PC-3 (cell line): Measurements from ENCODE around the gene GSTO1. TPM values are rescaled to one million over a fixed set of nuclear protein-coding genes. Genes with fewer than 3 reads are reported as not detected.

Experiments
- ATAC-seq: fragments of 200-7000 bp; cut with Tn5 transposase; 2 replicates; pipeline ENCODE4 v1.9.1; 2020; ENCODE audit warnings: mild to moderate bottlenecking, moderate library complexity
- BruUV-seq: library from RNA; stranded (reverse); fragments of 400-500 nt; replicated peaks from 2 replicates; lab custom pipeline; 2021; lab: Mats Ljungman, UMichigan
- CTCF ChIA-PET: fragments of 300-600 bp; sonication (Branson Sonifier 250); formaldehyde crosslinking; loops from one replicate; lab custom pipeline; 2022; ENCODE audit warnings: antibody characterized with exemption; lab: Charles Lee
- POLR2A ChIA-PET: fragments of 300-600 bp; sonication (Branson Sonifier 250); formaldehyde crosslinking; loops from one replicate; lab custom pipeline; 2022; ENCODE audit warnings: antibody characterized with exemption; ENCODE audit not compliant: unreplicated experiment; lab: Charles Lee
- DNase-seq: peaks from one replicate; pipeline ENCODE4 v3.0.0-alpha.2; 2015
- H2AFZ ChIP-seq: fragments of 300-600 bp; sonication (generic); 2 replicates; pipeline ENCODE4 v1.6.0; 2016; ENCODE audit warnings: antibody characterized with exemption, low read length
- H3F3A ChIP-seq: fragments of 300-600 bp; sonication (generic); one replicate; pipeline ENCODE4 v1.6.0; 2017; ENCODE audit warnings: antibody characterized with exemption, low read length, control low read depth, mild to moderate bottlenecking; ENCODE audit not compliant: unreplicated experiment
- H3K27ac ChIP-seq: fragments of 300-600 bp; sonication (generic); 2 replicates; pipeline ENCODE4 v1.5.1; 2016; ENCODE audit warnings: mild to moderate bottlenecking, low read length
- H3K27me3 ChIP-seq: fragments of 300-600 bp; sonication (generic); 2 replicates; pipeline ENCODE4 v1.6.1; 2016; ENCODE audit warnings: low read length, mixed read lengths
- H3K36me3 ChIP-seq: fragments of 300-600 bp; sonication (generic); 2 replicates; pipeline ENCODE4 v1.6.1; 2016; ENCODE audit warnings: low read depth, mixed run types, low read length, mixed read lengths
- H3K4me1 ChIP-seq: fragments of 300-600 bp; sonication (generic); 2 replicates; pipeline ENCODE4 v1.5.1; 2016; ENCODE audit warnings: low read length; ENCODE audit not compliant: insufficient read depth
- H3K4me2 ChIP-seq: fragments of 300-600 bp; sonication (generic); 2 replicates; pipeline ENCODE4 v1.6.0; 2016; ENCODE audit warnings: low read length
- H3K4me3 ChIP-seq: fragments of 300-600 bp; sonication (generic); 2 replicates; pipeline ENCODE4 v1.5.1; 2016; ENCODE audit warnings: mild to moderate bottlenecking, low read length, mixed read lengths
- H3K79me2 ChIP-seq: fragments of 300-600 bp; sonication (generic); 2 replicates; pipeline ENCODE4 v1.6.1; 2017; ENCODE audit warnings: low read length, mixed read lengths
- H3K9ac ChIP-seq: fragments of 300-600 bp; sonication (generic); 2 replicates; pipeline ENCODE4 v1.6.0; 2016; ENCODE audit warnings: mild to moderate bottlenecking, low read length
- H3K9me2 ChIP-seq: fragments of 300-600 bp; sonication (generic); replicated peaks from 2 replicates; pipeline ENCODE4 v1.6.1; 2016; ENCODE audit warnings: mixed run types, low read length, mixed read lengths
- H3K9me3 ChIP-seq: fragments of 300-600 bp; sonication (generic); 2 replicates; pipeline ENCODE4 v1.6.1; 2016; ENCODE audit warnings: low read length, mixed read lengths
- H4K20me1 ChIP-seq: fragments of 300-600 bp; sonication (generic); 2 replicates; pipeline ENCODE4 v1.6.1; 2016; ENCODE audit warnings: low read length, mixed read lengths
- CTCF ChIP-seq: fragments of 300-600 bp; sonication (generic); conservative IDR thresholded peaks from 2 replicates; pipeline ENCODE4 v1.5.1; 2017; ENCODE audit warnings: antibody characterized with exemption, low read depth, mild to moderate bottlenecking, low read length
- EZH2 ChIP-seq: fragments of 300-600 bp; sonication (generic); IDR thresholded peaks from one replicate; pipeline ENCODE4 v1.6.1; 2017; ENCODE audit warnings: antibody characterized with exemption, mild to moderate bottlenecking, low read length; ENCODE audit not compliant: unreplicated experiment
- EZH2phosphoT487 ChIP-seq: fragments of 300-600 bp; sonication (generic); IDR thresholded peaks from 2 replicates; pipeline ENCODE4 v1.6.1; 2018; ENCODE audit warnings: mild to moderate bottlenecking, antibody characterized with exemption, low read length, borderline replicate concordance
- intact Hi-C: fragments of 100-400 bp; cut with micrococcal nuclease; formaldehyde crosslinking; loops from 2 replicates; pipeline ENCODE4 v1.9.0; 2023
- total RNA-seq: library from RNA; depleted of rRNA; stranded (reverse); fragments of >200 nt; gene quantifications from 2 replicates; pipeline ENCODE4 v1.2.3, GENCODE V29; 2014

GSTO1 gene
- total RNA-seq, 1 experiment from 2014 or later: 46.0 TPM

GRCh38 chr10:104234934-104235333 lies 19.8 kb upstream of the GSTO1 start:
- CTCF ChIA-PET: no interaction called here
- ATAC-seq (no peak), DNase-seq (no peak)
- H3K27ac ChIP-seq: no peak overlapping the region
- no peaks in the 10 kb centered on the region for H3F3A ChIP-seq
- no peak for TF ChIP-seq CTCF
- no peak for TF ChIP-seq EZH2phosphoT487
- TF ChIP-seq EZH2: no peak
- H3K9me2 ChIP-seq: no peaks in the 10 kb centered on the region
- no peaks in the 10 kb centered on the region for H3K9me3 ChIP-seq
- no peaks in the 10 kb centered on the region for H3K4me1 ChIP-seq
- intact Hi-C loops: no loop called here
- H3K36me3 ChIP-seq: no peaks in the 10 kb centered on the region
- H3K4me2 ChIP-seq: no peak overlapping the region
- no peaks in the 10 kb centered on the region for H3K27me3 ChIP-seq
- BruUV-seq: no TSS peak
- no peak overlapping the region for H3K4me3 ChIP-seq
- no peaks in the 10 kb centered on the region for H4K20me1 ChIP-seq
- H3K9ac ChIP-seq: no peak overlapping the region
- H2AFZ ChIP-seq: no peak overlapping the region
- no peaks in the 10 kb centered on the region for H3K79me2 ChIP-seq
- POLR2A ChIA-PET: no interaction called here

GRCh38 chr10:104235801-104236200 lies 18.9 kb upstream of the GSTO1 start:
- TF ChIP-seq EZH2 (no peak), EZH2phosphoT487 (no peak), CTCF (no peak)
- no peaks in the 10 kb centered on the region for H3K9me3 ChIP-seq
- no peaks in the 10 kb centered on the region for H3F3A ChIP-seq
- no peak overlapping the region for H3K9ac ChIP-seq
- no peak for DNase-seq
- H3K4me2 ChIP-seq: no peak overlapping the region
- H3K4me1 ChIP-seq: no peaks in the 10 kb centered on the region
- no peak overlapping the region for H3K4me3 ChIP-seq
- no peak for ATAC-seq
- no peaks in the 10 kb centered on the region for H3K9me2 ChIP-seq
- intact Hi-C loops: no loop called here
- no peaks in the 10 kb centered on the region for H3K27me3 ChIP-seq
- H2AFZ ChIP-seq: no peak overlapping the region
- ChIA-PET CTCF (no interaction called here), POLR2A (no interaction called here)
- no peaks in the 10 kb centered on the region for H4K20me1 ChIP-seq
- no peak overlapping the region for H3K27ac ChIP-seq
- H3K79me2 ChIP-seq: no peaks in the 10 kb centered on the region
- BruUV-seq: no TSS peak
- H3K36me3 ChIP-seq: no peaks in the 10 kb centered on the region

- H3F3A ChIP-seq: no peaks in the 10 kb centered on the region
- no peaks in the 10 kb centered on the region for H3K79me2 ChIP-seq
- no peaks in the 10 kb centered on the region for H3K36me3 ChIP-seq
- no peak overlapping the region for H3K4me2 ChIP-seq
- no peak for TF ChIP-seq EZH2phosphoT487
- no peak for TF ChIP-seq CTCF
- TF ChIP-seq EZH2: no peak
- H4K20me1 ChIP-seq: no peaks in the 10 kb centered on the region
- CTCF ChIA-PET: no interaction called here
- POLR2A ChIA-PET: no interaction called here
- DNase-seq (no peak), ATAC-seq (no peak)
- H3K9me2 ChIP-seq: no peaks in the 10 kb centered on the region
- H3K27me3 ChIP-seq: no peaks in the 10 kb centered on the region
- no peaks in the 10 kb centered on the region for H3K4me1 ChIP-seq
- H3K9me3 ChIP-seq: no peaks in the 10 kb centered on the region
- intact Hi-C loops: no loop called here
- no TSS peak for BruUV-seq
- no peak overlapping the region for H3K9ac ChIP-seq
- H3K27ac ChIP-seq: no peak overlapping the region
- H2AFZ ChIP-seq: no peak overlapping the region
- no peak overlapping the region for H3K4me3 ChIP-seq
Observed at GRCh38 chr10:104240078-104240477, 14.6 kb upstream of the GSTO1 start.
